GM13977 (cell line): ENCODE measurements around the gene PNMA6A.
"Not testable (repeated sequence)": the region's sequence is repeated elsewhere in the genome, so short reads cannot be mapped to it uniquely, and the experiment has no call there.

ENCODE experiments used
- DNase-seq: peaks from one replicate; pipeline ENCODE4 v3.0.0; 2012; ENCODE audit warnings: low spot score
- in situ Hi-C: fragments of 300-500 bp; cut with MboI; formaldehyde crosslinking; loops from one replicate; pipeline ENCODE4 v1.12.0; 2022; ENCODE audit warnings: low sequenced_read_pairs, low pct_unique_long_range_greater_than_20kb, mixed read lengths, inconsistent platforms; ENCODE audit not compliant: unreplicated experiment
- TF ChIP-seq, protein P1 (sequence below): IDR thresholded peaks from 2 replicates; pipeline ENCODE4 v1.5.1; 2012; ENCODE audit warnings: mild to moderate bottlenecking, control low read depth; ENCODE audit not compliant: insufficient read depth; ENCODE audit errors: extremely low read depth, missing control alignments

PNMA6A gene

DNA sequence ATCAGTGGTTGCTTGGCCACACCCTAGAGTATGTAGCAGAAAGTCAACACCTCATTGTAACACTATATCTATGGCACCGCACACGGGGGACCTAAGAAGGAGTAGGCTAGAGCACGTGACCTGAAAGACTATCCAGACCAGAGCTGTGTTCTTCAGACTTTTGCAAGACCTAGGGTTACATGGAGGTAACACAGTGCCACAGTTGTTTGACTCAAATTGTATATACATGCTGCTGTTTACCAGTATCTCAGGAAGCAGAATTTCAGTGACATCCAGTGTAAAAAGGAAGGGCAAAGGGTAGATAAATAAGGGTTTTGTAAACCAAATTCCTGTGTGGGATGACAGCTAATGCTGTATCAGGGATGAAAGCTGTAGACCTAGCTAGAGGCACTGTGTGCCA lies 30.2 kb downstream of the PNMA6A start:
- no peak for DNase-seq
- TF ChIP-seq, protein P1, sequence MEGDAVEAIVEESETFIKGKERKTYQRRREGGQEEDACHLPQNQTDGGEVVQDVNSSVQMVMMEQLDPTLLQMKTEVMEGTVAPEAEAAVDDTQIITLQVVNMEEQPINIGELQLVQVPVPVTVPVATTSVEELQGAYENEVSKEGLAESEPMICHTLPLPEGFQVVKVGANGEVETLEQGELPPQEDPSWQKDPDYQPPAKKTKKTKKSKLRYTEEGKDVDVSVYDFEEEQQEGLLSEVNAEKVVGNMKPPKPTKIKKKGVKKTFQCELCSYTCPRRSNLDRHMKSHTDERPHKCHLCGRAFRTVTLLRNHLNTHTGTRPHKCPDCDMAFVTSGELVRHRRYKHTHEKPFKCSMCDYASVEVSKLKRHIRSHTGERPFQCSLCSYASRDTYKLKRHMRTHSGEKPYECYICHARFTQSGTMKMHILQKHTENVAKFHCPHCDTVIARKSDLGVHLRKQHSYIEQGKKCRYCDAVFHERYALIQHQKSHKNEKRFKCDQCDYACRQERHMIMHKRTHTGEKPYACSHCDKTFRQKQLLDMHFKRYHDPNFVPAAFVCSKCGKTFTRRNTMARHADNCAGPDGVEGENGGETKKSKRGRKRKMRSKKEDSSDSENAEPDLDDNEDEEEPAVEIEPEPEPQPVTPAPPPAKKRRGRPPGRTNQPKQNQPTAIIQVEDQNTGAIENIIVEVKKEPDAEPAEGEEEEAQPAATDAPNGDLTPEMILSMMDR = no peak
- in situ Hi-C loops = no loop called here

DNA sequence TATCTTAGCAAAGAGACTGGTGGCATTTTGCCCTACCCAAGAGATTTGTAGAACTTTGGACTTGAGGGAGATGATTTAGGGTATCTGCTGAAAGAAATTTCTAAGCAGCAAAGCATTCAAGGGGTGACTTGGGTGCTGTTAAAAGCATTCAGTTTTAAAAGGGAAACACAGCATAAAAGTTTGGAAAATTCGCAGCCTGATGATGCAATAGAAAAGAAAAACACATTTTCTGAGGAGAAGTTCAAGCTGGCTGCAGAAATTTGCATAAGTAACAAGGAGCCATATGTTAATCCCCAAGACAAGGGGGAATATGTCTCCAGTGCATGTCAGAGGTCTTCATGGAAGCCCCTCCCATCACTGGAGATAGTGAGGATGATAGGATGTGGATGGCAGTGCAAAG lies 32.7 kb downstream of the PNMA6A start:
- DNase-seq, in situ Hi-C loops: not testable (repeated sequence)

DNA sequence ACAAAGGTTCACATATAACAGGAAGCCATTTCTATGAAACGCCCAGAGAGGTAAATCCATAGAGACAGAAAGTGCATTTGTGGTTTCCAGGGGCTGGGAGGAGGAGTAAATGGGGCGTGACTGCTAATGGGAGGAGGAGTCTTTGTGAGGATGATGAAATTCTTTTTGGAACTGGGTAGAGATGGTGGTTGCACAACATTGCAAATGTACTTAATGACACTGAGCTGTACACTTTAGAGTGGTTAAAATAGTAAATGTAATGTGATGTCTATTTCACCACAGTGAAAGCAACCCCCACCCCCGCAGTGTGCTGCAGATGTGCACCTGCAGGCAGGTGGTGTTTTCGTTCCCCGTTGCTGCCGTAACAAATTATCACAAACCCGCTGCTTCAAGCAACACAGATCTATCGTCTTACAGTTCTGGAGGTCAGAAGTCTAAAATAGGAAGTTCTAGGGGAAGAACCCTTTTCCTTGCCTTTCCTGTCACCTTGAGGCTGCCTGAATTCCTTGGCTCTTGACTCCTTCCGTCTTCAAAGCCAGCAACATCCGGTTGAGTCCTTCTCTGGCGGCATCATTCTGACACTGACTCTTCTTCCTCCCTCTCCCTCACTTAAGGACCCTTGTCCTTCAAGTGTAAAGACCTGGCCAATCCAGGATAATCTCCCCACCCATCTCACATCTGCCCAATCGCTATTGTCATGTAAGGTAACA lies 34.0 kb downstream of the PNMA6A start:
- in situ Hi-C loops, DNase-seq: not testable (repeated sequence)

DNA sequence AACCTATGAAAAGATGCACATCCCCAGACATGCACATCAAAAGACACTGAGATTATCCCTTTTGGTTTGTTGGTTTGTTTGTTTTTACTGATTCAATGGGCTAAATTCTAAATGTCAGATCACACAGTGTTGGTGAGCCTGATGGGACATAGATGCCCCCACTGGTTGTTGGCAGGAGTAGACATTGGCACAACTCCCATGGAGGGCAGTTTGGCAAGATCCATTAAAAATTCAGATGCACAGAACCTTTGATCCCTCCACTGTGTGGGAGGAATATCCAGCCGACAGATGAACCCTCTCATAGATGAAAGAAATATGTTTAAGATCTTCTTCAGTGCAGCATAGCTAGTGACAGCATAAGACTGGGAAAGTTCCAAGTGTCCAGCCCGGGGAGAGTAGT lies 38.5 kb downstream of the PNMA6A start:
- in situ Hi-C loops, DNase-seq: not testable (repeated sequence)

DNA sequence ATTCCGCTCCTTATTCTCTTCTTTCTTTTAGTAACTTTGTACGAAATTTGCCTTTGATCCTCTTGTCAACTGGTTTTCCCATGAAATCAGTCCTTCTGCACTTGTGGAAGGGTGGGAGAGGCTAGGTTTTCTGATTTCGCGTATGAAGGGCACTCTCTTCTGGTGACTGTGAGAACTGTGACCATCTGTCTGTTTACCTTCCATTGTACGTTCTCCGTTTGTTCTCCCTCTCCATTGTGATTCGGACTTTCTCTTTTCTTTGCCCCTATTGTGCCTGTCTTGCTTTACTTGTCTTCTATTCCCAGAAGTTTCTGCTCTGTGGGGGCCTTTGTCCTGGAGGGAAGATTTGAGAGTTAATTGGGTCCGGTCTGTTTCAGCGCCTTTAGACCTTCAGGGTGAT lies 41.6 kb downstream of the PNMA6A start:
- in situ Hi-C loops, DNase-seq: not testable (repeated sequence)

DNA sequence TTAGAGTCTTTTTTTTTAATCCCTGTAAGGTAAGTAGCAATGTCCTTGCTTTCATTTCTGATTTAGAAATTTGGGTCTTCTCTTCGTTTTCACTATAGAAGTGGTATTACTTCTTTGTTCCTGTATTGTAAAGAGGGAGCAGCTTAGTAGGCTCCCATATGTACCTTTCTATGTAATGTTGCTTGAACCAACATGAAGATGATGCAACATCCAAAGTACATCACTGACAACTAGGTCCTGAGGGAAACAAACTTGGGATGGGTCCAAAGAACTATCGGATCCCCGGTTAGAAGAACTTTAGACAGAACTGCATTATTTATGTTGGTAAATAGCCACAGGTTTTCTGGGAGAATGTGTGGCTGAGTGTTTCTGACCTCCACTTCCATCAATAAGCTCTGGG lies 45.5 kb downstream of the PNMA6A start:
- in situ Hi-C loops, DNase-seq: not testable (repeated sequence)

DNA sequence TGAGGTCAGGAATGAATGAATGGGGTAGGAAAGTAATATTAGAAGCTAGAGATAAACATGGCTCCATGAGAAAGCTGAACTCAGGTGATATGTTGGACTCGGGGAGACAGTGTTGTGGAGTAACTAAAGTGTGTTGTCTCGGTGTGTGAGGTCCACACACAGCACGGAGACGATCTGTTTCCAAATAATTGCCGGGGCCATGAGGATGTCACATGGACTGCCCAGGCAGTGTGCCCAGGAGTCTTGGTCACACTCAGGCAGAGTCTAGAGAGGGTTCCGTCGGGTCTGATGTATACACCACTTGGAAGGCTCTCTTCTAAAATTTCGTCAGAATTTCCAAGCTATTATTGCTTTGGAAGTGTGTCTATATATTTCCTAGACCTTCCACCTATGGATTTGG lies 48.0 kb downstream of the PNMA6A start:
- in situ Hi-C loops, DNase-seq: not testable (repeated sequence)

DNA sequence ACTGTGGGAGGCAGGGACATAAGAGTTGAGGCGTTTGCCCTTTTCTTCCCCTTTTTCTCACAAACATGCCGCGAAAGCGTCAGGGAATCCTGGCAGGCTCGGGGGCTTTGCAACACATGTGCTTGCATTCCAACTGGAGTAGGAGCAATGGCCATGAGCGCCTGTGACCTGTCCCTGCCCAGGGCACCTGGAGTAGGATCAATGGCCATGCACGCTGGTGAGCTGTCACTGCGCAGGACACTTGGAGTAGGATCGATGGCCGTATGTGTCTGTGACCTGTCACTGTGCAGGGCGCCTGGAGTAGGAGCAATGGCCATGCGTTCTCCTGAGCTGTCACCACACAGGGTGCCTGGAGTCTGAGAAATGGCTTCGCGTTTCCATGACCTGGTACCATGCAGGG lies 51.2 kb downstream of the PNMA6A start:
- DNase-seq = not testable (repeated sequence)

More for the DNA sequence above, 51.2 kb downstream of the PNMA6A start:
- in situ Hi-C loops = not testable (repeated sequence)
